Duodenal mucosa (tissue), 2 donors: Measurements from ENCODE around the gene MIR17HG.

Experiments
- H3K27ac ChIP-seq: one replicate; pipeline ENCODE4 v1.7.0; 2013; ENCODE audit warnings: low read depth, low read length
- H3K27me3 ChIP-seq, 2 donors: one replicate each; pipeline ENCODE4 v1.7.0; 2013; ENCODE audit warnings: low read length in 2 of 2, control low read depth in 1 of 2; ENCODE audit not compliant: insufficient read depth in 2 of 2, control insufficient read depth in 1 of 2
- H3K36me3 ChIP-seq, 2 donors: one replicate each; pipeline ENCODE4 v1.7.0; 2013; ENCODE audit warnings: low read length in 2 of 2, control low read depth in 1 of 2; ENCODE audit not compliant: insufficient read depth in 2 of 2, control insufficient read depth in 1 of 2
- H3K4me1 ChIP-seq, 2 donors: one replicate each; pipeline ENCODE4 v1.7.0; 2013; ENCODE audit warnings: low read length in 2 of 2, control low read depth in 1 of 2; ENCODE audit not compliant: insufficient read depth in 2 of 2, control insufficient read depth in 1 of 2
- H3K4me3 ChIP-seq, 2 donors: one replicate each; pipeline ENCODE4 v1.7.0; 2013; ENCODE audit warnings: low read length in 2 of 2, low read depth in 1 of 2
- H3K9ac ChIP-seq, 2 donors: one replicate each; pipeline ENCODE4 v1.7.0; 2013; ENCODE audit warnings: low read length in 2 of 2, low read depth in 1 of 2
- H3K9me3 ChIP-seq, 2 donors: one replicate each; pipeline ENCODE4 v1.7.0; 2013; ENCODE audit warnings: low read length in 2 of 2, control low read depth in 1 of 2; ENCODE audit not compliant: control insufficient read depth in 1 of 2

MIR17HG gene

GRCh38 chr13:91361755-91362271, 14.3 kb downstream of the MIR17HG start:
- Histone ChIP-seq H3K9me3 (no peaks in the 10 kb centered on the region), H3K4me3 (no peak overlapping the region), H3K9ac (no peak overlapping the region), H3K27ac (no peak overlapping the region), H3K4me1 (peaks cover 10 to 20% of the 10 kb centered on the region in 2 donors), H3K36me3 (peaks cover 0 to 6% of the 10 kb centered on the region in 2 donors), H3K27me3 (no peaks in the 10 kb centered on the region)

- Histone ChIP-seq H3K4me3 (no peak overlapping the region), H3K27me3 (no peaks in the 10 kb centered on the region), H3K27ac (no peak overlapping the region), H3K9ac (no peak overlapping the region), H3K4me1 (peaks cover 0 to 9% of the 10 kb centered on the region in 2 donors), H3K9me3 (no peaks in the 10 kb centered on the region), H3K36me3 (no peaks in the 10 kb centered on the region)
Measured at GRCh38 chr13:91362908-91363307, 15.4 kb downstream of the MIR17HG start.

- Histone ChIP-seq H3K36me3 (no peaks in the 10 kb centered on the region), H3K27ac (no peak overlapping the region), H3K4me3 (no peak overlapping the region), H3K9me3 (no peaks in the 10 kb centered on the region), H3K4me1 (no peaks in the 10 kb centered on the region), H3K9ac (no peak overlapping the region), H3K27me3 (peaks cover 0 to 4% of the 10 kb centered on the region in 2 donors)
Measured at GRCh38 chr13:91368101-91368500, 20.6 kb downstream of the MIR17HG start.

DNA sequence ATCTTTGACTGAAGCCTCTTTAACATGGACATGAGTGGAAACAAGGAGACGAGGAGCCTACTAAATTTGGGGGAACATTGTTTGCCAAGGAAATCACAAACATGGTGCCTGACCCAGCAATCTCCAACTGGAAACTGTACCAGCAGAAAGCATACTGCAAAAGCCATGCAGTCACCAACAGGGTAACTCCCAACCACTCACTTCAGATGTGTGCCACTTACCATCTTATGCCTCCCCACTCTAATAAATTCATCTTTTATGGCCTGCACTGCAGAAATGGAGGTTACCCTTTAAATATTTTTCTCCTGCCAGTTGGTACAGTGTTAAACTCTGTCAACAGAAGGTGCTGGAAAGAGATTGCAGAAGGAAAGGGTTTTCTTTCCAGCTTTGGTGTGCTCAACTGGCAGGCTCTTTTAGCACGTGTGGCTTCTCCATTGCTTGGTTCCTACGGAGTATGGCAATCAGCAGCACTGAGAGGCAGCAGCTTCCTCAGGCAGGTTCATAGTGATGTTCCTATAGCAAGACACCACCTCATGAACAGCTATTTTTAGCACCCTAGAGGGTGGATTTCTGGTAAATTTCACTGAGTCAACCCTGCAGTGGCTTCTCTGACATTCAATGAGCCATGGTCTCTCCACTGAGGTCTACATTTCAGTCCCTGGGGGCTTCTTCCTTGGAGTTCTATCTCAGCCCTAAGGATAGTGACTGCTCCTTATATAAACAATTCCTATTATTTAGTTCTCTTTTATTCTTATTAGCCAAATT, 21.4 kb downstream of the MIR17HG start:
- no peak overlapping the region for H3K4me3 ChIP-seq
- H3K4me1 ChIP-seq: no peaks in the 10 kb centered on the region
- no peaks in the 10 kb centered on the region for H3K9me3 ChIP-seq
- no peaks in the 10 kb centered on the region for H3K36me3 ChIP-seq
- H3K27ac ChIP-seq: no peak overlapping the region
- H3K27me3 ChIP-seq: peaks cover 0 to 4% of the 10 kb centered on the region in 2 donors
- H3K9ac ChIP-seq: no peak overlapping the region

GRCh38 chr13:91369441-91369831, 21.9 kb downstream of the MIR17HG start:
- peaks cover 0 to 4% of the 10 kb centered on the region in 2 donors for H3K27me3 ChIP-seq
- H3K9me3 ChIP-seq: no peaks in the 10 kb centered on the region
- no peaks in the 10 kb centered on the region for H3K36me3 ChIP-seq
- H3K9ac ChIP-seq: no peak overlapping the region
- H3K4me1 ChIP-seq: no peaks in the 10 kb centered on the region
- H3K27ac ChIP-seq: no peak overlapping the region
- H3K4me3 ChIP-seq: no peak overlapping the region

DNA sequence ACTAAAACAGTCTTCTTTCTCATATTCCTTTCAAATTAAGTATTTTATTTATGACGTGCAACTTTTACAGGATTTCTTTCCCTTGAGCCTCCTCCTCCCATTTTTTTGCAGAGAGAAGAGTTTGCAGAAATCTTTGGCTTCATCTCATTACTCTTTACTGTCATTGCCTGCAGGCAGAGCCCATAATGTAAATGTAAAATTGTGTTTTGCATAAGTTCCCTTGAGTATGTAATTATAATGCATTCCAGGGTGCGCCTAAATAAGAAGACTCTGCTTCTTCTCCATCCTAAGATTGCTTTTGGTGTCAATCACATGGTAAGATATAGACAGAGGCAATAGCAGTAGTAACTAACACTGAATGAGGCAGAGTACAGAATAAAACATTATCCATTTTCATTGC, 23.0 kb downstream of the MIR17HG start:
- no peaks in the 10 kb centered on the region for H3K9me3 ChIP-seq
- H3K4me3 ChIP-seq: no peak overlapping the region
- peaks cover 0 to 4% of the 10 kb centered on the region in 2 donors for H3K27me3 ChIP-seq
- no peak overlapping the region for H3K27ac ChIP-seq
- H3K36me3 ChIP-seq: no peaks in the 10 kb centered on the region
- no peak overlapping the region for H3K9ac ChIP-seq
- no peaks in the 10 kb centered on the region for H3K4me1 ChIP-seq

- H3K9ac ChIP-seq: no peak overlapping the region
- peaks cover 0 to 4% of the 10 kb centered on the region in 2 donors for H3K27me3 ChIP-seq
- H3K4me3 ChIP-seq: no peak overlapping the region
- H3K36me3 ChIP-seq: no peaks in the 10 kb centered on the region
- no peaks in the 10 kb centered on the region for H3K4me1 ChIP-seq
- no peaks in the 10 kb centered on the region for H3K9me3 ChIP-seq
- no peak overlapping the region for H3K27ac ChIP-seq
Measured at GRCh38 chr13:91372911-91373310, 25.4 kb downstream of the MIR17HG start.

GRCh38 chr13:91375116-91375729, 27.7 kb downstream of the MIR17HG start:
- Histone ChIP-seq H3K27ac (no peak overlapping the region), H3K9ac (no peak overlapping the region), H3K27me3 (peaks cover 0 to 4% of the 10 kb centered on the region in 2 donors), H3K36me3 (no peaks in the 10 kb centered on the region), H3K4me3 (no peak overlapping the region), H3K9me3 (no peaks in the 10 kb centered on the region), H3K4me1 (no peaks in the 10 kb centered on the region)

DNA sequence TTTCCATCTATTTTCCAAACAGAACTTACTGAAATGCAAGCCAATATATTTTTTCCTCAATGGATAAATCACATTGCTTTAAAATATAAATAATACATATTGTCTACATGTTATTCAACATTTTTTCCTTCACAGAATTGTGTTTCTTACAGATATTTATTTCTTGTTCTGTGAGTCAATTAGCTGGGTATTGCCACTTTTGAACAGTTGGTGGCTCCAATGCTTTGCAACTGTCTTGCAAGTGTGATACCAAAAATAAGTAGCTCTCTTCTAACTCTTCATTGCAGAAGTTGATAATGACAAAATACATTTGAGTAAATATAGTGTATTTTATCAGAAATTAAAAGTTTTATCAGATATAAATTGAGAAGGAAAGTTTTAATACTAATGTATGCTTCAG, 33.9 kb downstream of the MIR17HG start:
- H3K27me3 ChIP-seq: peaks cover 0 to 9% of the 10 kb centered on the region in 2 donors
- no peak overlapping the region for H3K4me3 ChIP-seq
- no peaks in the 10 kb centered on the region for H3K4me1 ChIP-seq
- no peak overlapping the region for H3K9ac ChIP-seq
- H3K36me3 ChIP-seq: no peaks in the 10 kb centered on the region
- no peak overlapping the region for H3K27ac ChIP-seq
- H3K9me3 ChIP-seq: no peaks in the 10 kb centered on the region

- H3K4me1 ChIP-seq: no peaks in the 10 kb centered on the region
- H3K4me3 ChIP-seq: no peak overlapping the region
- H3K27ac ChIP-seq: no peak overlapping the region
- H3K27me3 ChIP-seq: peaks cover 0 to 16% of the 10 kb centered on the region in 2 donors
- H3K9ac ChIP-seq: no peak overlapping the region
- H3K9me3 ChIP-seq: no peaks in the 10 kb centered on the region
- no peaks in the 10 kb centered on the region for H3K36me3 ChIP-seq
Measured at GRCh38 chr13:91383836-91384235, 36.3 kb downstream of the MIR17HG start.
